AG09319 (cell line): ENCODE results near the gene PRKAG2.
"Not testable (repeated sequence)": the region's sequence is repeated elsewhere in the genome, so short reads cannot be mapped to it uniquely, and the experiment has no call there.

ENCODE experiments used
- DNase-seq: peaks from one replicate; pipeline ENCODE4 v3.0.0-alpha.2; 2010; ENCODE audit warnings: low read depth; ENCODE audit errors: extremely low read depth
- TF ChIP-seq, protein P1 (sequence below): IDR thresholded peaks from 2 replicates; pipeline ENCODE4 v1.5.1; 2011; ENCODE audit warnings: low read depth, mild to moderate bottlenecking, inconsistent platforms, low read length, moderate library complexity

PRKAG2 gene

DNA sequence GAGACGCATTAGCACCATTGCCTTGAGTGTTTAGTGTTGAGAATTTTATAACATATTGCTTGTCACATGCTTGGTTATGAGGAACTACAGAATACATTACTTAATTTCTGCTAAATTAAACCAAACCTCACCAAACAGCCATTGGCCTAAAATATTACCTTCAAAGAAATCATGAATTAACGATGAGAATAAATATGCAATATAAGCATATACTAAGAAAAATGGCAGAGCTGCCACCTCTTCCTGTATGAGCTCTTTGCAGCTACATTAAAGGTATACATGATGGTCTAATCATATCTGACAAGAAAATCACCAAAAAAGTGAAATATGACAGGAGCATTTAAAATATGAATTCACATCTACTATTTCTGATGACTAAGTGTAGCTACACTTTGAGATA lies 352.1 kb downstream of the PRKAG2 start:
- DNase-seq: no peak
- TF ChIP-seq, protein P1, sequence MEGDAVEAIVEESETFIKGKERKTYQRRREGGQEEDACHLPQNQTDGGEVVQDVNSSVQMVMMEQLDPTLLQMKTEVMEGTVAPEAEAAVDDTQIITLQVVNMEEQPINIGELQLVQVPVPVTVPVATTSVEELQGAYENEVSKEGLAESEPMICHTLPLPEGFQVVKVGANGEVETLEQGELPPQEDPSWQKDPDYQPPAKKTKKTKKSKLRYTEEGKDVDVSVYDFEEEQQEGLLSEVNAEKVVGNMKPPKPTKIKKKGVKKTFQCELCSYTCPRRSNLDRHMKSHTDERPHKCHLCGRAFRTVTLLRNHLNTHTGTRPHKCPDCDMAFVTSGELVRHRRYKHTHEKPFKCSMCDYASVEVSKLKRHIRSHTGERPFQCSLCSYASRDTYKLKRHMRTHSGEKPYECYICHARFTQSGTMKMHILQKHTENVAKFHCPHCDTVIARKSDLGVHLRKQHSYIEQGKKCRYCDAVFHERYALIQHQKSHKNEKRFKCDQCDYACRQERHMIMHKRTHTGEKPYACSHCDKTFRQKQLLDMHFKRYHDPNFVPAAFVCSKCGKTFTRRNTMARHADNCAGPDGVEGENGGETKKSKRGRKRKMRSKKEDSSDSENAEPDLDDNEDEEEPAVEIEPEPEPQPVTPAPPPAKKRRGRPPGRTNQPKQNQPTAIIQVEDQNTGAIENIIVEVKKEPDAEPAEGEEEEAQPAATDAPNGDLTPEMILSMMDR: no peak

DNA sequence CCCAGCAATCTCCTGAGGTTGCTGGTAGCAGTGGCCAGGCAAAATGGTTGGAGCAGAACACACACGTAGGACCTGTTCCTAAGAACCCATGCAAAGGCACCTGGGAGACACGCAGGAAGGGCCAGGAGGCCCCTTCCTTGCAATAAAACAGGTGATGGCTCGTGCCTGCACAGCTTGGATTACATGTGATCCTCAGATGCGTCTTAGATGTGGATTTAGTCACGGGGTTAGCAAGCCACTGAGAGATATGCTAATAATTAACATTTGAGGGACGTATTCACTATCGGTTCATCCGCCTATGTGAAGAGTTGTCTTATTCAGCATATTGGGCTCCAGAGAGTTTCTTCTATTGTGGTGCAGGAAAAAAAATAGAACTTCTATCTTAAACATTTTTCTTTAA lies 352.6 kb downstream of the PRKAG2 start:
- TF ChIP-seq, protein P1: no peak
- no peak for DNase-seq

DNA sequence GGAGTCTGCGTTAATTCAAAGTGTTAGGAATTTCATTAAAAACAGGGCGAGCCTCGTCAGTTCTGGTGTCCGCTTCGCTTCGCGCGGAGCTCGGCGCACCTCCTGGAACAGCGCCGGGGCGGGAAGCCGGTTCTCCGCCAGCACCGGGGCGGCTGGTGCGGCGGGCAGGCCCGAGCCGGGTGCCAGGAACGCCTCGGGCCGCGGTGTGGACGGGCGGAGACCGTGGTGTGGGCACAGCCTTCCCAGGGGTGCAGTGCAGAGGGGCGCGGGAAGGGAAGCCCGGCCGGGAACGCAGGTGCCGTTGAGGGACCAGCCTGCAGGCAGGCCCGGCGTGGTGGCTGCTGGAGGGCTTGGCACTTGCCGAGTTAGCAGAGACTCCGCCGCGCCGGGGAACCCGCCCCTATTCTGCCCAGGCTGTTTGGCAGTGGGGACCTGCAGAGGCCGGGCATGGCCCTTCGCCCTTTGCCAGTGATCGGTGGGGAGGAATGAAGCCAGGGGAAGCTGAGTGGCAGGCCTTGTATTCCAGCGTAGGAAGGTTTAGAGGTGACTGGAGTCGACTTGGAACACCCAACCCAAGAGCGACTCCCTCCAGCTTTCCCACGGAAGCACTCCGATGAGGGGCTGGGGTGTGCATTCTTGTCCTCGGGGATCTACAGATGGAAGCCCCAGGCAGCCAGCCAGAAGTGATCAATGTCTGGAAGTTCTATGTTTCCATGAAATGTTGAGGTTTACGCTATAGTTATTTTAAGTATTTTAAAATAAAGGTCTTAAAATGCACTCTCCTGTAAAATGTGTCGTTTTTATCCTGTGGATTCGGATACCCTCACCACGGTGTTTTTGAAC lies 356.3 kb downstream of the PRKAG2 start:
- no peak for DNase-seq
- TF ChIP-seq, protein P1: no peak

DNA sequence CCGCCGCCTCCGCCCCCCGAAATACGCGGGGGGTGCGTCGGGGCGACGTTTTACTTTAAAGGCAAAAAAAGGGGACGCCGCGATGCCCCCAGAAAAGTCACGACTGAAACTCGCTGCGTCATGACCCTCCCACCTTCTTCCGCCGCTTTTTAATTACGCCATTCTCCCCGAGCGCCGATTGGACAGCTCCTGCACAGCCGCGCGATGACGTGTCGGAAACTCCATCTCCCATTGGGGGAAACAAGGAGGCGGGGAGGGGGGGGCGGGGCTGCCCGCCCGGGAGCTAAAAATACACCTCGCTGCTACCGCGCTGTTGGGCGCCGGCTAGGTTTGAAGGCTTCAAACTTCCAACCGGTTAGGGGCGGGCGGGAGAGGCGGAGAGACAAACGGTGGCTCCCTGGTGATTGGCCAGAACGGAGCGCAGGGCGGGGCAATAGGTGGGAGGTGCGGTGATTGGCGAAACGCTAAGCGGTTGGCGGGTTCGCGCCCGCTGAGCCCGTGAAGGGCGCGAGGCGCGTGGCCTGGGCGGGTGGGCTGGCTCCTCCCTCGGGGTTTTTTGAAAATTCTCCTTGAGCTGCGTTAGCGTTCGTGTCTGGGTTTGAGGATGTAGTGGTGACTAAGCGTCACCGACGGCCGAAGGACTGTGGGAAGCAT lies 357.0 kb downstream of the PRKAG2 start, which contains the start of gene RHEB:
Gene RHEB (minus strand): TSS at position 131 of the 654 bp plus-strand sequence. CDS start 384 bp downstream, outside the sequence.
- TF ChIP-seq, protein P1: no peak
- peak; percentile 99 for DNase-seq

DNA sequence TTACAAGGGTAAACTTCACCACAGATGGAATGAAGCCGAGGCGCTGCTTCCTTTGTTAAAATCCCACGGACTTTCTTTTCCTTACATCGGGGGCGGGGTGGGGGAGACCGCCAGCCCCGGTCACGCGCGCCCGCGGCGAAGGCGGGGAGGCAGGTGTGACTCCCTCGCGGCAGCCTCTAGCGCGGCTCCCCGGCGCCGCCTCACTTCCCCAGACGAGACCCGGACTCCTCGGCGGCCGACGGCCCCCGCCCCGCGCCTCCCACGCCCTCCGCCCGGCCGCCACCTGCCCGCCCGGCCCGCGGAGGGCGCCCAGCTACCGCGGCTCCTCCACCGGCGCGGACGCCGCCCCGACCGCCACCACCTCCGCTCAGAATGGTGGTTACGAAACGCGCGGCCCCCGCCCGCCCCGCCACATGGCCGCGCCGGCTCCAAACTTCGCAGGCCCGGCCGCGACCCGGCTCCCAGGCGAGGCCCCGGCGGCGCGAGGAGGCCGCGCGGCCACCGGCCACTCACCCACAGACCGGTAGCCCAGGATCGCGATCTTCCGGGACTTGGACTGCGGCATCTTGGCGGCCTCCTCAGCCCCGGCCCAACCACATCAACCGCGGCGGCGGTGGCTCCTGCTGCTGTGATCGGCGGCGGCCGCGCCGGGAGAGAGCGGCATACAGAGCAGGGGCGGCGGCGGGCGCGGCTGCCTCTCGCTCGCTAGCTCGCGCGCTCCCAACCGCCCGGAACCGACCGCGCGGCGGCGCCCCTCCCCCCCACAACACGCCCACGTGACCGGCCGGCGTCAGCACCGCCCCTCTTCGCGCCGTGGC lies 357.8 kb downstream of the PRKAG2 start:
- not testable (repeated sequence) for DNase-seq

DNA sequence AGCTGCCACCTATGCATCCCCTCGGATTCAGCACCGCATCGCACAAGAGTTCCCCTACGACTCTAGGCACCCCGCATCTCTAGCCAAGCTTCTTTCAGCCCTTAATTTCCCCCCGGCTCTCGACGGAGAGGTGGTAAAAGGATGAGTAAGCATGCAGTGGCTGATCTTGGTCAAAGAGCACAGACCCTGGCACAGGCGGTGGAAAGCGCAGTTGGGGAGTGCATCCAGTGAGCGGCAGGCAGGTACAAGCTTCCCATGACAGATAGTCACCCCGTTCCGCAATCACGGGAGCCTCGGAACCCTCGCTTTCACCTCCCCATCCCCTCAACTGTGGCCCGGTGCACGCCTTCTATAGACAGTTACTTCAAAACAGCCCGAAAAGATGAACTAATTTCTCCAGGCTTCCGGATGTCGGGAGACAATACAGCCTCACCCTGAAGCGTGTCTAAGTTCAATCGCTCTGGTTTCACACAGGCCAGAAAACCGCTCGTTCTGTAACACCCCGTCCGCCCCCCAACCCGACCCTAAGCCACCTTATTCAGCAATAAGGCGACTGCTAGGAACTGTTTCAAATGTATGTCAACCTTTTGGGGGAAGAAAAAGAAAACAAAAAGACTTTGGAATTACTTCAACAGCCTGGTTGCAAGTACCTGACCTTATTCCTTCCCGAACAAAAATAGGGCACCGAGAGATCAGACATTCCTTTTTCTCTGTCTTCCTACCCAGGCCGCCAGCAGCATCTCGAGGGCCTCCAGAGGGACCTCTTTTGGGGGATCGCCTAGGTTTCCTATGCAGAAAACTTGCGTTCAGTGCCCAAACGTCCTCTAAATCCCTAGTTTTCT lies 358.6 kb downstream of the PRKAG2 start:
- DNase-seq: no peak
- TF ChIP-seq, protein P1: no peak

DNA sequence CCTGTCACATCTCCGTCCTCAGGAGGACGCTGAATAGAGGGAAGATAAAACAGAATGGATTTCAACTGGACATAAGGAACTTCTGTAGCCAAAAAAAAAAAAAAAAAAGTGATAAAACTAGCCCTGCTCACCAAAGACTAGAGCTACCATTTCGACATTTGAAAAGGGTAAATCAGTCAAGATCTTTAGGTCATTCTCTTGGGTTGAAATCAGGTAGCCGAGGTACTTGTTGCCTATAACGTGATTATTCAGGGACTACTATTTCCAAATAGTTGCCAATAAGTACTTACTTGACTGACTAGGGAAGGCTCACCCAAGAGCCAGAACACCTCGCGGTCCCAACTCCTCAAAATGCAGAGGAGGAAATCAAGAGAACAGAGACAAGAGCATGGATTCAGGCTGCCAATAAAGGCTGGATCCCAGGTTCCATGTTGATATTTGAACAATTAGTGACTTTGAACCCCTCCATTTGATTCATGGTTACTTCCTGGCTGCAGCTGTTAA lies 359.3 kb downstream of the PRKAG2 start:
- DNase-seq: no peak
- TF ChIP-seq, protein P1: no peak
